ENCODE results near the gene ZNF366. TPM values are rescaled to one million over a fixed set of nuclear protein-coding genes. Genes with fewer than 3 reads are reported as not detected.

ZNF366 gene
- total and polyA plus RNA-seq, 2 of the 13 experiments (the other 11 are each of a cell fraction or from before 2014, with no cell fraction given), result not detected

- TF ChIP-seq SNAPC4 (CRISPR knock-in tag; IDR thresholded peaks at IDR 0.05) (no peak), ZFY (CRISPR knock-in tag; IDR thresholded peaks at IDR 0.05) (peak; percentile 63), ZNF672 (CRISPR knock-in tag; IDR thresholded peaks at IDR 0.05) (no peak), ATF2 (CRISPR knock-in tag; IDR thresholded peaks at IDR 0.05) (no peak), RBAK (CRISPR knock-in tag; IDR thresholded peaks at IDR 0.05) (no peak), ZSCAN20 (CRISPR knock-in tag; IDR thresholded peaks at IDR 0.05; ENCODE audit: borderline replicate concordance) (no peak), NFKB2 (CRISPR knock-in tag; IDR thresholded peaks at IDR 0.05; ENCODE audit: borderline replicate concordance) (peak; percentile 78; the same call in 1 of the 2 replicates), RARG (CRISPR knock-in tag; IDR thresholded peaks at IDR 0.05; ENCODE audit: low read depth) (no peak), CENPBD1 (CRISPR knock-in tag; IDR thresholded peaks at IDR 0.05; ENCODE audit: borderline replicate concordance, low read depth) (no peak), ZBTB4 (CRISPR knock-in tag; IDR thresholded peaks at IDR 0.05; ENCODE audit: borderline replicate concordance) (no peak), ZNF350 (CRISPR knock-in tag; IDR thresholded peaks at IDR 0.05; ENCODE audit: borderline replicate concordance, low read depth) (0 out of 2 replicates have a peak, but pooled peaks have one; percentile 30), ZNF280D (CRISPR knock-in tag; IDR thresholded peaks at IDR 0.05) (no peak)
These were observed 49.3 kb upstream of the ZNF366 start (continued) for GRCh38 chr5:72556351-72557166.

All from HepG2 (cell line).